A549 (cell line): ENCODE results near the gene SLC16A7. TPM values are rescaled to one million over a fixed set of nuclear protein-coding genes. Genes with fewer than 3 reads are reported as not detected.

Experiments
- ATAC-seq, 2 experiments: fragments of 200-7000 bp in 1 of 2; fragments of >200 bp in 1 of 2; cut with Nextera tagmentation in 1 of 2; cut with Tn5 transposase in 1 of 2; 3 replicates each; pipeline versions ENCODE4 v1.8.0 to v1.9.1; 2018 to 2020; ENCODE audit warnings: mild to moderate bottlenecking in 1 of 2, moderate library complexity in 1 of 2
- CTCF ChIA-PET: fragments of 300-600 bp; sonication (Branson Sonifier 250); formaldehyde crosslinking; extraction: SDS; loops from one replicate; lab custom pipeline; 2021; ENCODE audit warnings: antibody characterized with exemption, inconsistent platforms; lab: Yijun Ruan, JAX
- POLR2A ChIA-PET: fragments of 350-600 bp; formaldehyde crosslinking; extraction: SDS; loops from one replicate; lab custom pipeline; 2021; ENCODE audit warnings: antibody characterized with exemption, inconsistent platforms; lab: Yijun Ruan, JAX
- DNase-seq, 2 experiments: peaks; one replicate each; pipeline versions ENCODE4 v3.0.0 to v3.0.0-alpha.2; 2011 to 2016; ENCODE audit warnings: low read depth in 1 of 2, low spot score in 1 of 2
- FAIRE-seq: peaks from 2 replicates; lab custom pipeline; 2011; peaks lifted over from hg19 to GRCh38; lab: Jason Lieb, UNC
- H3K27ac ChIP-seq, 2 experiments: fragments of >200 bp; sonication (Bioruptor Twin); formaldehyde crosslinking; 3 replicates each; pipeline ENCODE4 v1.5.1; 2016 to 2017
- H3K4me1 ChIP-seq: fragments of >200 bp; sonication (Bioruptor Twin); formaldehyde crosslinking; 3 replicates; pipeline ENCODE4 v1.6.1; 2016
- H3K4me2 ChIP-seq: fragments of >200 bp; sonication (Bioruptor Twin); formaldehyde crosslinking; 3 replicates; pipeline ENCODE4 v1.6.1; 2016
- H3K4me3 ChIP-seq: fragments of >200 bp; sonication (Bioruptor Twin); formaldehyde crosslinking; 3 replicates; pipeline ENCODE4 v1.5.1; 2016
- H3K9me3 ChIP-seq: fragments of >200 bp; sonication (Bioruptor Twin); formaldehyde crosslinking; 3 replicates; pipeline ENCODE4 v1.6.1; 2016
- BHLHE40 ChIP-seq: IDR thresholded peaks from 2 replicates; pipeline ENCODE4 v1.6.1; 2012; ENCODE audit warnings: low read depth, low read length, inconsistent platforms
- CHD2 ChIP-seq: fragments of 150-350 bp; IDR thresholded peaks from 2 replicates; pipeline ENCODE4 v1.6.1; 2014; ENCODE audit warnings: low read length; ENCODE audit not compliant: partially characterized antibody
- E2F6 ChIP-seq: IDR thresholded peaks from 2 replicates; pipeline ENCODE4 v1.6.1; 2012; ENCODE audit warnings: low read depth, borderline replicate concordance
- EHMT2 ChIP-seq: fragments of 200-600 bp; sonication (generic); IDR thresholded peaks from 2 replicates; pipeline ENCODE4 v1.6.1; 2016; ENCODE audit warnings: antibody characterized with exemption, low read depth, mild to moderate bottlenecking, moderate library complexity
- FOXS1 ChIP-seq: fragments of 250-450 bp; sonication (Bioruptor Pico); IDR thresholded peaks from 2 replicates; pipeline ENCODE4 v1.5.0; 2020; ENCODE audit warnings: mild to moderate bottlenecking, moderate library complexity
- GATA3 ChIP-seq: IDR thresholded peaks from 2 replicates; pipeline ENCODE4 v1.6.1; 2012; ENCODE audit warnings: borderline replicate concordance
- HEYL ChIP-seq: fragments of 250-450 bp; sonication (Bioruptor Pico); IDR thresholded peaks from 2 replicates; pipeline ENCODE4 v1.8.0; 2021; ENCODE audit warnings: mild to moderate bottlenecking, moderate library complexity
- KDM5A ChIP-seq: fragments of 200-600 bp; sonication (generic); IDR thresholded peaks from 2 replicates; pipeline ENCODE4 v1.6.1; 2016; ENCODE audit warnings: antibody characterized with exemption, mild to moderate bottlenecking
- MAX ChIP-seq: IDR thresholded peaks from 2 replicates; pipeline ENCODE4 v1.6.1; 2012
- MYC ChIP-seq: IDR thresholded peaks from 2 replicates; pipeline ENCODE4 v1.6.1; 2012; ENCODE audit warnings: mild to moderate bottlenecking, inconsistent platforms, low read length, improper control_type of control experiment, borderline replicate concordance
- NPAS2 ChIP-seq: fragments of 250-450 bp; sonication (Bioruptor Pico); IDR thresholded peaks from 2 replicates; pipeline ENCODE4 v1.8.0; 2022; ENCODE audit warnings: mild to moderate bottlenecking, moderate library complexity, borderline replicate concordance
- POLR2A ChIP-seq: IDR thresholded peaks from 2 replicates; pipeline ENCODE4 v1.6.1; 2012; ENCODE audit warnings: mild to moderate bottlenecking, low read length
- POLR2AphosphoS2 ChIP-seq: conservative IDR thresholded peaks from 2 replicates; pipeline ENCODE4 v1.6.1; 2012; ENCODE audit warnings: low read length, improper control_type of control experiment, inconsistent platforms
- RCOR1 ChIP-seq: fragments of 150-350 bp; IDR thresholded peaks from 2 replicates; pipeline ENCODE4 v1.6.1; 2014; ENCODE audit warnings: antibody characterized with exemption, low read length, low read depth
- RNF2 ChIP-seq: fragments of 200-600 bp; sonication (generic); IDR thresholded peaks from 2 replicates; pipeline ENCODE4 v1.6.1; 2016; ENCODE audit warnings: low read depth, mild to moderate bottlenecking, antibody characterized with exemption, moderate library complexity, borderline replicate concordance
- TFCP2L1 ChIP-seq: fragments of 250-450 bp; sonication (Bioruptor Pico); IDR thresholded peaks from 2 replicates; pipeline ENCODE4 v1.5.0; 2021; ENCODE audit warnings: mild to moderate bottlenecking
- TP53 ChIP-seq: fragments of 250-450 bp; sonication (Bioruptor Pico); IDR thresholded peaks from 2 replicates; pipeline ENCODE4 v1.5.0; 2021; ENCODE audit warnings: mild to moderate bottlenecking, moderate library complexity
- ZFP36 ChIP-seq: fragments of 450-650 bp; IDR thresholded peaks from 2 replicates; pipeline ENCODE4 v1.6.1; 2014; ENCODE audit warnings: borderline replicate concordance; ENCODE audit not compliant: partially characterized antibody
- ZSCAN20 ChIP-seq: fragments of 250-450 bp; sonication (Bioruptor Pico); IDR thresholded peaks from 2 replicates; pipeline ENCODE4 v1.8.0; 2022; ENCODE audit warnings: mild to moderate bottlenecking, moderate library complexity
- WGBS: methylation state at CpG from one replicate; pipeline ENCODE4 v1.1.6; 2017; ENCODE audit errors: missing lambda C conversion rate; 5-methylcytosine and 5-hydroxymethylcytosine counted together
- polyA plus RNA-seq, 4 experiments: library from polyadenylated mRNA; depleted of rRNA in 3 of 4; stranded (reverse); fragments of >200 nt; fragmentation: RNase III in 1 of 4; extraction: RNeasy Plus Mini Kit Qiagen cat#74134 plus additional on column Dnase treatment in 1 of 4; gene quantifications; 2 replicates in 3 of 4; 3 replicates in 1 of 4; pipeline ENCODE4 v1.2.3, GENCODE V29; 2011 to 2017
- TF ChIP-seq, protein P1 (sequence below): fragments of 200-600 bp; sonication (generic); IDR thresholded peaks from 2 replicates; pipeline ENCODE4 v1.6.1; 2016; ENCODE audit warnings: antibody characterized with exemption, mild to moderate bottlenecking, moderate library complexity
- TF ChIP-seq, protein P2 (sequence below): fragments of >200 bp; sonication (Bioruptor Twin); formaldehyde crosslinking; IDR thresholded peaks from 3 replicates; pipeline ENCODE4 v1.6.1; 2016

SLC16A7 gene
- polyA plus RNA-seq, 2 of the 4 experiments (the other 2 are of a cell fraction), result 0.14 to 0.23 TPM

DNA sequence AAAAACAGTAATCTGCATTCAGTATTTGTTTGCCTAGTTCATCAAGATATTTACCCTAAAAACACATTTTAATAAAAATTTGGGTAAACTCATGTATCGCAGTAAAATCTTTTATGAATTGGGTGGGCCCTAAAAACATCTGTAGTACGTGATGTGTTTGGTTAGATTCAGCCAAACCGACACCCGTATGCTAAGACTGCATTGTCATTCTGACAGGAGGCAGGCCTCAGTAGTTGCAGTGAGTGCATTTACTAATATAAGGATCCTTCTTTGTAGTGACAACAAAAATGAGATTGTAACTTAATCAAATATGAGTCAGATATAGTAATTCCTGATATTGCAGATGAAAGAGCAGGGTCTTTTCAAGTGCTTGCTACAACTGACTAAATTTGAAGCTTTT, 191.8 kb downstream of the SLC16A7 start:
- H3K4me2 ChIP-seq, result peak overlapping the region; percentile 42
- ATAC-seq, result peak; percentile 43 to 62; a peak in 2 of 6 replicates
- 8% methylated on average over 4 of the region's 4 CpGs for WGBS
- POLR2A ChIA-PET, result no interaction called here
- TF ChIP-seq EHMT2 (no peak), TP53 (CRISPR knock-in tag) (no peak), ZSCAN20 (CRISPR knock-in tag) (no peak), HEYL (CRISPR knock-in tag) (no peak), POLR2AphosphoS2 (no peak), MYC (no peak), FOXS1 (CRISPR knock-in tag) (no peak), GATA3 (no peak)
- TF ChIP-seq, all 56 proteins: peak for 0
- Histone ChIP-seq H3K4me3 (no peak overlapping the region), H3K9me3 (no peaks in the 10 kb centered on the region), H3K27ac (peak overlapping the region in 1 of 2 experiments; percentile 18; a peak in 1 of 6 replicates), H3K4me1 (0 out of 3 replicates have a peak, but pooled peaks cover 5% of the 10 kb centered on the region)
- CTCF ChIA-PET, result no interaction called here
- DNase-seq (peak; percentile 2 to 59), FAIRE-seq (no peak)

DNA sequence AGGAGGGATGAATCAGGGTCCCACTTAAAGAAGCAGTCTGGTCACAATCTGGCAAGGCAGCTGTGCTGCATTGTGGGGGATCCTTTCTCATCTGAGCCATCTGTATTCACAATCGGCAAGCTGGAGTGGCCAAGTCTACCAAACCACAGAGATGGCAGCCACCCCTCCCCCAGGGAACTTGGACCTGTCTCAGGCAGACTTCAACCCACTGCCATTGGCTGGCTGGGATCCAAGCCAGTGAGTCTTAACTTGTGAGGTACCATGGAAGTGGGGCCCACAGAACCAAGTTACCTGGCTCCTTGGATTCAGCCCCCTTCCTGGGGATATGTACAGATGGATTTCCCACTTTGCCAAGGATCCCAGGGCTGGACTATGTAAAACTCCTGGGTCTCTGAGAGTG, 196.8 kb downstream of the SLC16A7 start:
- Histone ChIP-seq H3K9me3 (no peaks in the 10 kb centered on the region; the same call in 2 of the 3 replicates), H3K27ac (no peak overlapping the region), H3K4me1 (0 out of 3 replicates have a peak, but pooled peaks cover 4% of the 10 kb centered on the region), H3K4me3 (no peak overlapping the region), H3K4me2 (no peak overlapping the region)
- ATAC-seq (no peak), DNase-seq (no peak), FAIRE-seq (no peak)
- ChIA-PET CTCF (no interaction called here), POLR2A (no interaction called here)
- TF ChIP-seq KDM5A (no peak), TP53 (CRISPR knock-in tag) (no peak), RNF2 (no peak), MAX (no peak), BHLHE40 (no peak), TFCP2L1 (no peak), CHD2 (no peak), NPAS2 (CRISPR knock-in tag) (no peak), ZFP36 (no peak), POLR2A (no peak), E2F6 (no peak), RCOR1 (no peak)
- TF ChIP-seq, protein P1, sequence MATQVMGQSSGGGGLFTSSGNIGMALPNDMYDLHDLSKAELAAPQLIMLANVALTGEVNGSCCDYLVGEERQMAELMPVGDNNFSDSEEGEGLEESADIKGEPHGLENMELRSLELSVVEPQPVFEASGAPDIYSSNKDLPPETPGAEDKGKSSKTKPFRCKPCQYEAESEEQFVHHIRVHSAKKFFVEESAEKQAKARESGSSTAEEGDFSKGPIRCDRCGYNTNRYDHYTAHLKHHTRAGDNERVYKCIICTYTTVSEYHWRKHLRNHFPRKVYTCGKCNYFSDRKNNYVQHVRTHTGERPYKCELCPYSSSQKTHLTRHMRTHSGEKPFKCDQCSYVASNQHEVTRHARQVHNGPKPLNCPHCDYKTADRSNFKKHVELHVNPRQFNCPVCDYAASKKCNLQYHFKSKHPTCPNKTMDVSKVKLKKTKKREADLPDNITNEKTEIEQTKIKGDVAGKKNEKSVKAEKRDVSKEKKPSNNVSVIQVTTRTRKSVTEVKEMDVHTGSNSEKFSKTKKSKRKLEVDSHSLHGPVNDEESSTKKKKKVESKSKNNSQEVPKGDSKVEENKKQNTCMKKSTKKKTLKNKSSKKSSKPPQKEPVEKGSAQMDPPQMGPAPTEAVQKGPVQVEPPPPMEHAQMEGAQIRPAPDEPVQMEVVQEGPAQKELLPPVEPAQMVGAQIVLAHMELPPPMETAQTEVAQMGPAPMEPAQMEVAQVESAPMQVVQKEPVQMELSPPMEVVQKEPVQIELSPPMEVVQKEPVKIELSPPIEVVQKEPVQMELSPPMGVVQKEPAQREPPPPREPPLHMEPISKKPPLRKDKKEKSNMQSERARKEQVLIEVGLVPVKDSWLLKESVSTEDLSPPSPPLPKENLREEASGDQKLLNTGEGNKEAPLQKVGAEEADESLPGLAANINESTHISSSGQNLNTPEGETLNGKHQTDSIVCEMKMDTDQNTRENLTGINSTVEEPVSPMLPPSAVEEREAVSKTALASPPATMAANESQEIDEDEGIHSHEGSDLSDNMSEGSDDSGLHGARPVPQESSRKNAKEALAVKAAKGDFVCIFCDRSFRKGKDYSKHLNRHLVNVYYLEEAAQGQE, result no peak
- TF ChIP-seq, protein P2, sequence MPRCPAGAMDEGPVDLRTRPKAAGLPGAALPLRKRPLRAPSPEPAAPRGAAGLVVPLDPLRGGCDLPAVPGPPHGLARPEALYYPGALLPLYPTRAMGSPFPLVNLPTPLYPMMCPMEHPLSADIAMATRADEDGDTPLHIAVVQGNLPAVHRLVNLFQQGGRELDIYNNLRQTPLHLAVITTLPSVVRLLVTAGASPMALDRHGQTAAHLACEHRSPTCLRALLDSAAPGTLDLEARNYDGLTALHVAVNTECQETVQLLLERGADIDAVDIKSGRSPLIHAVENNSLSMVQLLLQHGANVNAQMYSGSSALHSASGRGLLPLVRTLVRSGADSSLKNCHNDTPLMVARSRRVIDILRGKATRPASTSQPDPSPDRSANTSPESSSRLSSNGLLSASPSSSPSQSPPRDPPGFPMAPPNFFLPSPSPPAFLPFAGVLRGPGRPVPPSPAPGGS, result no peak
- TF ChIP-seq, all 56 proteins: peak for 0
- WGBS, result 33% methylated on average over 1 of the region's 1 CpG
